ENCODE measurements around the gene HNRNPA1. TPM values are rescaled to one million over a fixed set of nuclear protein-coding genes. Genes with fewer than 3 reads are reported as not detected.
A peak's percentile ranks its signal among the peaks of the same experiment; 100 is the strongest.

HNRNPA1 gene
- total RNA-seq, 1 donor from 2014 or later: 3,205 TPM

GRCh38 chr12:54257332-54257731, 23.2 kb upstream of the HNRNPA1 start:
- no peaks in the 10 kb centered on the region for H3K9me3 Mint-ChIP-seq
- DNase-seq (ENCODE audit: low read depth, low spot score): no peak
- TF ChIP-seq, protein P1, sequence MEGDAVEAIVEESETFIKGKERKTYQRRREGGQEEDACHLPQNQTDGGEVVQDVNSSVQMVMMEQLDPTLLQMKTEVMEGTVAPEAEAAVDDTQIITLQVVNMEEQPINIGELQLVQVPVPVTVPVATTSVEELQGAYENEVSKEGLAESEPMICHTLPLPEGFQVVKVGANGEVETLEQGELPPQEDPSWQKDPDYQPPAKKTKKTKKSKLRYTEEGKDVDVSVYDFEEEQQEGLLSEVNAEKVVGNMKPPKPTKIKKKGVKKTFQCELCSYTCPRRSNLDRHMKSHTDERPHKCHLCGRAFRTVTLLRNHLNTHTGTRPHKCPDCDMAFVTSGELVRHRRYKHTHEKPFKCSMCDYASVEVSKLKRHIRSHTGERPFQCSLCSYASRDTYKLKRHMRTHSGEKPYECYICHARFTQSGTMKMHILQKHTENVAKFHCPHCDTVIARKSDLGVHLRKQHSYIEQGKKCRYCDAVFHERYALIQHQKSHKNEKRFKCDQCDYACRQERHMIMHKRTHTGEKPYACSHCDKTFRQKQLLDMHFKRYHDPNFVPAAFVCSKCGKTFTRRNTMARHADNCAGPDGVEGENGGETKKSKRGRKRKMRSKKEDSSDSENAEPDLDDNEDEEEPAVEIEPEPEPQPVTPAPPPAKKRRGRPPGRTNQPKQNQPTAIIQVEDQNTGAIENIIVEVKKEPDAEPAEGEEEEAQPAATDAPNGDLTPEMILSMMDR (conservative IDR thresholded peaks at IDR 0.05): no peak
- peaks cover 15% of the 10 kb centered on the region for H3K36me3 Mint-ChIP-seq (ENCODE audit: low read depth)
- peak overlapping the region; percentile 69 for H3K27ac Mint-ChIP-seq (ENCODE audit: unreplicated experiment)
- peak overlapping the region; percentile 34 for H3K4me3 Mint-ChIP-seq
- no peaks in the 10 kb centered on the region for H3K27me3 Mint-ChIP-seq (ENCODE audit: low read depth)
- H3K4me1 Mint-ChIP-seq: peaks cover 56% of the 10 kb centered on the region

DNA sequence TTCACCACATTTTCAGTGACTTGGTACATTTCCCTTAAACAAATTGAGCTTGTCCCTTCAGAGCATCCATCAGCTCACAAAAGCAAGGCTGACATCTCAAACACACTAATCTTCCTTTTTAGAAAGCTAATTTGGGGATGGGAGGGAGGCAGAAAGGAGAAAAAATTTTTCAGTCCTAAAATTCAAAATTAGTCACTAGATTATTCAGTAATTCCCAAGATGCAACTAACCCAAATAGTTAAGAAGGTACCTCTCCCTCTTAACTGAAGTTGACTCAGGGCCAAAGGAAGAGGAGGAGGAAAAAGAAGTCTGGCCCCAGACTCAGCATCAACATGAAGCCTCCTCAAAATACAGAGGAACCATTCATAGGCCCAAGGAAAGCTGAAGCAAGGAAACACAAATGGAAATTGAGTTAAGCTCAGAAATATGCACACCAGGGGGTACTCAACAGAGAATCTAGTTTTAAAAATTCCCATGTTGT, 22.3 kb upstream of the HNRNPA1 start:
- no peaks in the 10 kb centered on the region for H3K9me3 Mint-ChIP-seq
- H3K36me3 Mint-ChIP-seq (ENCODE audit: low read depth): peaks cover 10% of the 10 kb centered on the region

GRCh38 chr12:54259194-54260011, 21.1 kb upstream of the HNRNPA1 start:
- Mint-ChIP-seq H3K27ac (ENCODE audit: unreplicated experiment) (peak overlapping the region; percentile 94), H3K36me3 (ENCODE audit: low read depth) (peaks cover 10% of the 10 kb centered on the region), H3K27me3 (ENCODE audit: low read depth) (no peaks in the 10 kb centered on the region), H3K4me1 (peaks cover 67% of the 10 kb centered on the region), H3K4me3 (peak overlapping the region; percentile 81), H3K9me3 (no peaks in the 10 kb centered on the region)
- TF ChIP-seq, protein P1 (conservative IDR thresholded peaks at IDR 0.05): no peak
- peak; percentile 69 for DNase-seq (ENCODE audit: low read depth, low spot score)

More for the DNA sequence above, 22.3 kb upstream of the HNRNPA1 start:
- peak overlapping the region; percentile 81 for H3K4me3 Mint-ChIP-seq
- TF ChIP-seq, protein P1 (conservative IDR thresholded peaks at IDR 0.05): no peak
- H3K27ac Mint-ChIP-seq (ENCODE audit: unreplicated experiment): peak overlapping the region; percentile 54
- H3K27me3 Mint-ChIP-seq (ENCODE audit: low read depth): no peaks in the 10 kb centered on the region
- H3K4me1 Mint-ChIP-seq: peaks cover 63% of the 10 kb centered on the region
- DNase-seq (ENCODE audit: low read depth, low spot score): no peak

DNA sequence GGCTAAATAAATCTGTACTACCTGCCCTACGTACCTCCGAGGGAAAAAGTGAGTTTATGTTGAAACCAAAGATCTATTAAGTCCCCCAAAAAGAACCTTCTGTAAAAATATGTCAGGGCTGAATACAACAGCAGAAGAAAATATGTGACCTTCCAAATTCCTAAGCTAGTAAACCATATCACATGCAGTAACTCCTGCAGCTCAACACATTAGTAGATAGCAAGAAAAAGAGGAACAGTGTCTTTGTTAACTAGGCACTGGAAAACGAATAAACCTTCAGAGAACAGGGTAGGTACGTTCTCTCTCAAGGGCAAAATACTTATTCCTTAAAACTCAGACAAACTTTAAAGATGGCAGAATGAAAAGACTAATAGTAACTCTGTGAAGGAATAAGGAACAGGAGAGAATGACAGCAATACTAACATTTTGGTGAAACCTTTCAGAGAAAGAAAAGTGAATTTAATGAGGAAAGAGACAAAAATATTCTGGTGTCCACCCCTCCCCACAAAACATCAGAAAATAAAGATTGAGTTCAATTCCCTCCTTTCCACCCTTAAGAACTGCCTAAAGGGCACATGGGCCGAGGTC, 18.6 kb upstream of the HNRNPA1 start:
- peaks cover 69% of the 10 kb centered on the region for H3K4me1 Mint-ChIP-seq
- peaks cover 2% of the 10 kb centered on the region for H3K36me3 Mint-ChIP-seq (ENCODE audit: low read depth)
- peak overlapping the region; percentile 71 for H3K4me3 Mint-ChIP-seq
- no peak for DNase-seq (ENCODE audit: low read depth, low spot score)
- H3K27me3 Mint-ChIP-seq (ENCODE audit: low read depth): no peaks in the 10 kb centered on the region
- TF ChIP-seq, protein P1 (conservative IDR thresholded peaks at IDR 0.05): no peak
- peak overlapping the region; percentile 36 for H3K27ac Mint-ChIP-seq (ENCODE audit: unreplicated experiment)
- no peaks in the 10 kb centered on the region for H3K9me3 Mint-ChIP-seq

- Mint-ChIP-seq H3K9me3 (no peaks in the 10 kb centered on the region), H3K36me3 (ENCODE audit: low read depth) (no peaks in the 10 kb centered on the region), H3K27ac (ENCODE audit: unreplicated experiment) (peak overlapping the region; percentile 78), H3K4me1 (peaks cover 66% of the 10 kb centered on the region), H3K4me3 (peak overlapping the region; percentile 20), H3K27me3 (ENCODE audit: low read depth) (no peaks in the 10 kb centered on the region)
- TF ChIP-seq, protein P1 (conservative IDR thresholded peaks at IDR 0.05): no peak
- DNase-seq (ENCODE audit: low read depth, low spot score): no peak
Measured at GRCh38 chr12:54262403-54262925, 18.1 kb upstream of the HNRNPA1 start.

Measured in neural crest cell (in vitro differentiated cells).